HG03095 (cell line): ENCODE results near the gene DTNB.
A peak's percentile ranks its signal among the peaks of the same experiment; 100 is the strongest.

ENCODE experiments used
- ATAC-seq: cut with Tn5 transposase; IDR thresholded peaks from one replicate; pipeline ENCODE4 v1.9.1; 2021; ENCODE audit warnings: moderate library complexity; ENCODE audit not compliant: unreplicated experiment

The DTNB gene

GRCh38 chr2:25592766-25593292 is 80.5 kb downstream of the DTNB start:
- no peak for ATAC-seq

- ATAC-seq: no peak
These were observed 82.4 kb downstream of the DTNB start for GRCh38 chr2:25590921-25591505.

- no peak for ATAC-seq
These were observed 83.6 kb downstream of the DTNB start for GRCh38 chr2:25589676-25590205.

- ATAC-seq: no peak
These were observed 84.8 kb downstream of the DTNB start for GRCh38 chr2:25588576-25588975.

GRCh38 chr2:25587361-25587760 is 86.0 kb downstream of the DTNB start:
- no peak for ATAC-seq

- ATAC-seq: peak; percentile 43
These were observed 86.6 kb downstream of the DTNB start for GRCh38 chr2:25586726-25587144.

GRCh38 chr2:25585189-25585588 is 88.2 kb downstream of the DTNB start:
- no peak for ATAC-seq

GRCh38 chr2:25582077-25582830 is 91.1 kb downstream of the DTNB start:
- no peak for ATAC-seq

GRCh38 chr2:25576596-25576995 is 96.8 kb downstream of the DTNB start:
- ATAC-seq: no peak

- no peak for ATAC-seq
These were observed 100.7 kb downstream of the DTNB start for GRCh38 chr2:25572638-25573037.

- ATAC-seq: no peak
These were observed 103.1 kb downstream of the DTNB start for GRCh38 chr2:25570161-25570845.

- no peak for ATAC-seq
These were observed 106.0 kb downstream of the DTNB start for GRCh38 chr2:25567406-25567805.

GRCh38 chr2:25566694-25567093 is 106.7 kb downstream of the DTNB start:
- ATAC-seq: peak; percentile 68

GRCh38 chr2:25566094-25566493 is 107.3 kb downstream of the DTNB start:
- ATAC-seq: no peak

GRCh38 chr2:25561136-25561850 is 112.1 kb downstream of the DTNB start:
- ATAC-seq: no peak

GRCh38 chr2:25559148-25559547 is 114.2 kb downstream of the DTNB start:
- ATAC-seq: no peak

- no peak for ATAC-seq
These were observed 115.1 kb downstream of the DTNB start for GRCh38 chr2:25558262-25558661.

- ATAC-seq: peak; percentile 40
These were observed 116.0 kb downstream of the DTNB start for GRCh38 chr2:25557179-25558036.

- ATAC-seq: no peak
These were observed 121.1 kb downstream of the DTNB start for GRCh38 chr2:25552318-25552717.

GRCh38 chr2:25551316-25551715 is 122.1 kb downstream of the DTNB start:
- no peak for ATAC-seq
